Kasumi-1 (cell line): ENCODE measurements around the gene EFNA5.

Source experiments
- DNase-seq, 2 experiments: peaks; one replicate each; lab custom pipeline; 2025; lab: John Stamatoyannopoulos, UW

Gene EFNA5

DNA sequence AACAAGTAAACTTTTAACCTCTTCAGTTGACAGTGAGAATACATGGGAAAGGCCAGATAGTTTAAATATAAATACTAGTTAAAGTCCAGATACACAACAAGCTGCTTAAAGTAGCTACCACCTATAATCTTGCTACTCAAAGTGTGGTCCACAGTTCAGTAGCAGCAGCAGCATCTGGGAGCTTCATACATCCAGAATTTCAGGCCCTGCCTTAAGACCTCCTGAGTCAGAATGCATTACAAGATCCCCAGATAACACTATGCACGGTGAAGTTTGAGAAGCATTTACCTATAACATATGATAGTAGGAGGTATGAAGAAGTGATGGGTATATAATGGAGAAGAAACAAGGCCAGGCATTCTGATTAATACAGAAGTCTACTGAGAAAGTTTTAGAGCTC, 244.5 kb downstream of the EFNA5 start:
- DNase-seq: no peak

DNA sequence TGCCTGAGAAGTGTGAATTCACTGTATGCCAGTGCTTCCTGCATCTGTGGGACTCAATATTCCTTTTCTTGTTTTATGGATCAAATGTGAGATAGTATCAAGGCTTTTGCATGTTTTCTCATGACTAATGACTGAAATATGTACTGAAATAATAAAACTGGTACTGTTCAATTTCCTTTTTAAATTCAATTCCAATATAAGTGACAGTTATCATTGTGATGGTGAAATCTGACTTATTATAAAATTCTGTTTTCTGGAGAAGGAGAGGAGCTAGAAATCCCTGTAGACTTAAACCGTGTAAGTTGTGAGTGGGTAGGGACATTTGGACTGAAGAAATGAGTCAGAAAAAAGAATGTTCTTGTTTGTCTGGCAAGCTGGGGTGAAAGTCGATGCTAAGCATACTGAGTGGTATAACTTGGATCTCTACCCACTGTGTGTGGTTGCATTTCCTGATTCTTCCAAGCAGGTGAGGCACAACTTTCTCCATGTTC, 245.2 kb downstream of the EFNA5 start:
- DNase-seq: no peak

DNA sequence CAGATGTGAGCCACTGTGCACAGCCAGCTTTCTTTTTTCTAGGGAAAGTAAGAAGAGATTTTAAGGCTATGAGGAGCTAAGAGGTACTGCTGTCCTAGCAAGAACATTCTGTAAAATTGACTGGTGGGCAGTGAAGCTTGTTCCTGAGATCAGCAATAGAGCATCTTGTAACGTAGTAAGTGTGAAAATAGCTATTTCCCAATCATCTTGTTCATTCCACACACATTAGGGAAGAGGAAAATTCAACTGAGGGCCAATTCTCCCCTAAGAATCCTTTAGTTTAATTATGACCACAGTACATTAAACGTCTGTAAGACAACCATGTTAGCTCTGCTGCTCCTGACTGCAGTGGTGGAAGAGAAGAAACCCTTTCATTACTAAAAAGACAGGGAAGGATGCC, 246.2 kb downstream of the EFNA5 start:
- DNase-seq: no peak

DNA sequence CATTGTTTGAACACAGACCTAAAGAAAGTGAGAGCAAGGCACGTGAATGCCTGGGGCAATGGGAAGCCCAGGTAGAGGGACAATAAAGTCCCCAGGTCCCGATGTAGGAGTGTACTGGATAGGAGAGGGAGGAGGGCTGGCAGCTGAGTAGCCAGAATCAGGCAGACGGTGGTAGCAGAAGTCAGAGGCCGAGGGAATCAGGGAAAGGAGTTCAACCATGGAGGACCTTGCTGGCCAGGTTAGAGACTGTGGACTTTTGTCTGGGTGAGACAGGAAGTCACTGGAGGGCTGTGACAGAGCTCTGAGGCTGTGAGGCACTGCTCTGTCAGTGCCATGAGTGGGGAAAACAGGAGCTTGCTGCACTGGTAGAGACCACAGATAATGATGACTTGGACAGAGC, 248.2 kb downstream of the EFNA5 start:
- DNase-seq: no peak

DNA sequence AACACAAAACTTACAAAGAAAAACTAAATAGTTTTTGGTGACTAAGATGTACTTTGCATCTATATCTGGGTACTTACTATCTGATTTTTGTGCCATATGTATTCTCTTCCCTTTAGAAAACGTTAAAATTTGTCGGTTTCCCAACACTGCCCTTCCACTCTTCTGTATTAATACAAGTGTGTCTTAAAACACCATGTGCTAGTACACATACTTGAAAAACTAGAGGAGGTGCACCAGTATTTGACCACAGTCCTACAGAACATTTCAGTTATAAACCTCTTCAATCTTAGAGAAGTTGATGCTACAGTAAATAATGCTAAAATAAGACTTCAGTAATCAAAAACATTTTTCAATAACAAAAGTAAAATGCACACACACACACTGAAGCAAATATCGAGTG, 251.2 kb downstream of the EFNA5 start:
- no peak for DNase-seq

DNA sequence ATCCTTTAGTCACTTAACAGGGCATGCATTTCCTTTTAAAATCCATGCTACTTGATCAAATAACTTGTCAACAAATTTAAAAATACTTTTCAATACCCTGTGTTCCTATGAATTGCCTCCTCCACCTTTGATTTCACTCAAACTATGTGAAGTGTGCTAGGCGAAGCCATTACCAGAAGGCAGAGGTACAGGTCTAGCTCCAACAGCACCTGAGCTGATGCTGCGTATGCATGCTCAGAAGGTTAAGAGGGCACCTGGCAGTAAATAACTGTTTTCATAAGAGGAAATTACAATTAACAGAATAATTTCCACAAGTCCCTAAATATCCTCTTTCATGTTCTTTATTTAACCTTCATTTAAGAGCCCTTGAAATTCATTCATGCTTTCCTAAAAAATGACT, 251.8 kb downstream of the EFNA5 start:
- DNase-seq: no peak

DNA sequence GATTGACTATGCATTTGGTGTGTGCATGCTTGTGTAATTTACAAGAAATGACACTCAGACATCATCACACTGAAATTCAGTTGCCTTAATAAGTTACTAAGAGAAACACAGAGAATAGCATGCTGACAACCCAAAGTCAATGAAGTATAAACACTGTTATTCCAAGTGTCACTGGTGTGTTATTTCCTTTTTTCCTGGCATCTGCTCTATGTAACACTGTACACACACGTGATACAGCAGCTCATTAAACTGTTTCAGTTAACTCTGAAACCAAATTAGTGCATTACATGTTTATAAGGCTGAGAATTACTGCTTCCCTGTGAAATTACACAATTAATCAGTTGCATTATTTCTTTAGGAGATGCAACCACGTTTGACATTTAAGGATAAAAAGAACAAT, 252.7 kb downstream of the EFNA5 start:
- DNase-seq: no peak

DNA sequence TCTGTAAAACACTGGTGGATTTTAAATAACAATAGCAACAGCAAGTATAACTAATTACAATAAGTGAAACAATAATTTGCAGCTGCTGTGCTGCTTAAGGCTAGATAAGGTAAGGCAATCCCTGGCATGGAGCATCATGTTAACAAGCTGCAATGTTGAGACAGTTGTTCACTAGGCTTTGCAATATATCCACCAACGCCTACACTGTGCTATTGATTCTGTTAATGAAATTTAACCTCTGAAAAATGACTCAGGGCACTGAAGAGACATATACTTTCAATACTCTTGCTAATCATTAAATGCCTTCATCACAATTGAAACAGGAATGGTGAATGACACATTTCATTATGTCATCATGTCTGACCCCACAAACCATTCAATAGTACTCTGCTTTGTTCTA, 255.0 kb downstream of the EFNA5 start:
- no peak for DNase-seq

DNA sequence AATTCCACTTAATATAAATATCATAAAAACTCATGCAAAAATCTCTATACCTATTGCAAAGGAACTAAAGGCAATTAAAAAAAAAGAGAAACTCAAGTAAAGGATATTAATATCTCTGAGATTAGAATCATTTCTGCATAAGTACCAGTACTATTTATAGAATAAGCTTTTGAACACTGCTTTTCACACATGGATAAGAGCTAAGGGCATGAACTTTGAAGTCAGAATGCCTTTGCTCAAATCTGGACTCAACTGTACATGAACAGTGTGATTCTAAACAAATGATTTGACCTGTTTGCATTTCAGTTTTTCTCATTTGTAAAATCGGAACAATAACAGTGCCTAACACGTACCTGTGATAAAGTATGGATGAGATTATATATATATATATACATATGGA, 255.9 kb downstream of the EFNA5 start:
- no peak for DNase-seq

DNA sequence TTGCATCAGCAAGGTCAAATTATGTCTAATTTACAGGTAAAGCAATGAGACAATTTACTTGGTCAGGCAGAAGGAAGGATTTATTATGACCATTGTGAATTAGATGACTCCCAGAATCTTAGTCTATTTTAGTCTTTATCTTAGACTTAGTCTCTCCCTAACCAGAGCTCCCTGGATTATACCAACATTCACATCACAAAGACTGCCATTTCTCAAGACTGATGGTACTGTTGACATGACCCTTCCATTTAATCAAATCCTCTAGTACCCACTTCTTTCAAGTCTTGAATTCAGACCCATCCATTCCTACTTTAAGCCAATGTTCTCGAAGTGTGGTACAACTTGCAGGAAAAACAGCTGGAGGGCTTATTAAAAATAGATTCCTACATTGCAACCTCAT, 257.0 kb downstream of the EFNA5 start:
- no peak for DNase-seq

DNA sequence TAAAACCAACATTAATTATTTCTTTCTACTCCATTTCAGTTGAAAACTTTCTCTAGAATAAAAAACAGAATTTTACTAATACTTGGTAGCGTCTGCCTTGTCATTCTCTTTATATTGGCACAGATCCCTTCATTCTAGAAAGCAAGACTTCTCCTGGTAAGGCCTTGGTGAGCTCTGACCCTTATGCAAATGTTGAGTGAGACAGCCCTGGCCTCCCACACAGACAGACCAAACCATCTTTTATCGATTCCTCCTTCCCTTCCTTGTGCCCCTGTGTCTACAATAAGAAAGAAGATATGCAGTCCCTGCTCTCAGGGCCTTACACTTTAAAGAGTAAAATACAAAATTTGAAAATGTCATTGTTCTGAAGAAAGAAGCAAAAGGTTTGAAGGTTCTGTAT, 262.2 kb downstream of the EFNA5 start:
- DNase-seq: no peak

DNA sequence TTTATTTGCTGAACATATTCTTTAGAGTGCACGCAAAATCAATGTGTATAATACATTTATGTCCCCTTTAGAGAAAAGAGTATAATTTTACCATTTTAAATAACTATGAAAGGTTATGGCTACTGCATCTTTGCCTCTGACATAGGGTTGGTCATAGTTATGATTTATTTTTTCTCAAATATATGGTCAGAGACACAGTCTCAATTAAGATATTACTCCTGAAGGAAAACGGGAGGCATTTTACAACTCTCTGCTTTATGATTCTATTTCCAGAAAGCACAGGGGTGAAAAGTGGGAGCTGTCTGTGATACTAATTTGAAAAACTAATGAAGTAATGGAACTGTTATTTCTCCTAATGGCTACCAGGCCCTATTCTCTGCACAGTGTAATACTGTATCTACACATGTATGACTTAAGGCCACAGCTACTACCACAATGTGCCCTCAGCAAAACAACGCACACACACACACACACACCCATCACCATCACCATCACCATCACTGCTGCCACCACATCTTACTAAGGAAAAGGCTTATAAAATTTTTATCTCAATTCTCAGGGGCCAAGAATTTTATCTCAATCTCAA, 262.9 kb downstream of the EFNA5 start:
- no peak for DNase-seq

DNA sequence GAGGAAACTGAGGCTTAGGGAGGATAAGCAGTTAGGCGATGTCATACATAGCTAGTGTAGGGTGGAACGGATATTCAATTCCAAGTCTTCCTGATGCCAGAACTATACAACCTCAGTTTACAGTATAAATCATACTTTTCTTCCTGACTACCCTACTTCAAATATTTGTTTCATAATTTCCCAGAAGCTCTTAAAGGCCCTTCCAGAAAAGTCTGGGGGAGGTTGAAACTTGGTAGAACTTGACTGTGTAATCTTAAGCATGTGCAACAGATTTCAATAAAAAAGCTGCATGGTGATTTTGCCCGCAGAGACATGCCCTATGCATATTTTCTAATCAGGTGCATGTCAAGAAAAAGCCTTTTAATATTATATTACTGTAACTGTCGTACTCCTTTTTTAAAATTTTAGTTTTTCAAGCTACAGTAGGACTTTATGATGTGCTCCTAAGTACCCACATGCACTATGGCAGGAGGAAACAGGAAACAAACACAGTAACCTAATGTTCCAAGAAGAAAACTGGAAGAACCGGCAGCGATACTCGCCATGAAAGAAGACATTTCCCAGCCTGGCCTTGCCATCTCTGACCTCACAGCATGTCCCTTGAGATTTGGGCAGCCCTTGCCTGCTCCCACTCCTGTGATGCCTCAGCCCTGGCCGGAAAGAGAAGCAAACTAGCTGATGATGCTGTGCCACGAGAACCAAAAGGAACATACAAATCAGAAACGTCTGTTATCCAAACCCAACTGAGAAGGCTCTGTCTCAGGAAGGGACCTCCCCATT, 266.0 kb downstream of the EFNA5 start:
- no peak for DNase-seq

DNA sequence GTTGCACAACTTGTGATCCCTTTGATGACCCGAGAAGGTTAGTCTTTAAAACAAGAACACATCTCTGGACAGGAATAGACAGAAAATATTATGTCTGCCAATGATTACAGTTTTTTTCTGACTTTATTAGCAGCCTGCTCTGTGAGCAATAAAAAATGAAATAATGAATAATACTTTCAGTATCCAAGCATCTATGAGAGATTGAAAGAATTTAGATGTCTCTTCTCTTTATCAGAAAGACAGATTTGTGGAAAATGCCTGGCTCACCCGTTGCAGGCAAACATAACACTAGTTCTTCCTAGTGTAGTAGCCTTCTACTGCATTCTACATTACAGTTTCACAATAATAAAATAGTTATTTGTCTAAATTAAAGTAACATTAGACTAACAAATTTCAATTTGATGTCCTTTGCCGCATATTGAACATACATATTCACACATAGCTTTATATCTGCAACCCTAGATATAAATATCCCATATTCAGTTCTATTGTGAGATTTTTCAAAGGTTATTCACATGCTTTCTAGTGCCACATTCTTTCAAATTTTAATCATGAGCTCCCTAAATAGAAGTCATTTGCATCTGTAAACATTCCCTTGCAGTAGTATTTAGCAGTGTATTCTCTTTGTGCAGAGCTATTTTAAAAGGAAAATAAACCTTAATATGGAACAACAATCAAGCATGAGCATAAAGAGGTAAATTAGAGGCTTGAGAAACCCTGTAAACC, 267.3 kb downstream of the EFNA5 start:
- DNase-seq: no peak

DNA sequence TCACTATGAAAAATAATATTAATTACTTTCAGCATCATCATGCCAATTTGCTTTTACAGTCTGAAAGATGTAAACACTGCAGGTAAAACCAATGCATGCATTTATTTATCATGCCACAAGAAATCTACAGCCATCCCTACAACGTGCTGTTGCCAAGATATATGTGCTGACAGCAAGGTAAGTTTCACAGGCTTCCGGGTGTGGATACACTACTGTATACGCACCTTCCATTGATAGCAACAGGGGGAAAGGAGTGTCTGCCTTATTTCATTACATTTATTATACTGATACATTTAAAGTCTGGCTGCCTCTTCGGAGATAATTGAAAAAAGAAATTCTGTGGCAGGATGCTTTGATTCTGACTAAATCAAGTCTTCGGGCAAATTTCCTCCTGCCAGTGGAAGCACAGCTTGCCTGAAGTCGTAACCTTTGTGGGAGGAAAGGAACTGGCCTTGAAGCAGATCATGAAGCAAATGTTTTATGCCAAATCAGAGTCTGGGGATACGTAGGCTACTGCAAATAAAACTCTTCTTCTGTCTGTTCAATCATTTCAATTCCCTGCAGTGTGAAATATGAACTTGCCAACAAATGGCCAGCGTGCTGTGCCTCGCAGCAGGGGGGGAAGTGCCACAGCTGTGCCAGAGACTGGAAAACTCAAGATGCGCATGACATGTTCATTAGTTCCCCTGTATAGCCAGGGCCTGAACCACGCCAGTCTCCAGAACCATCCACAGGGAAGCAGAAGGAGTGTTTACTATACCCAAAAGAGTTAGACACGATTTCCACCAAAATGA, 268.1 kb downstream of the EFNA5 start:
- no peak for DNase-seq

DNA sequence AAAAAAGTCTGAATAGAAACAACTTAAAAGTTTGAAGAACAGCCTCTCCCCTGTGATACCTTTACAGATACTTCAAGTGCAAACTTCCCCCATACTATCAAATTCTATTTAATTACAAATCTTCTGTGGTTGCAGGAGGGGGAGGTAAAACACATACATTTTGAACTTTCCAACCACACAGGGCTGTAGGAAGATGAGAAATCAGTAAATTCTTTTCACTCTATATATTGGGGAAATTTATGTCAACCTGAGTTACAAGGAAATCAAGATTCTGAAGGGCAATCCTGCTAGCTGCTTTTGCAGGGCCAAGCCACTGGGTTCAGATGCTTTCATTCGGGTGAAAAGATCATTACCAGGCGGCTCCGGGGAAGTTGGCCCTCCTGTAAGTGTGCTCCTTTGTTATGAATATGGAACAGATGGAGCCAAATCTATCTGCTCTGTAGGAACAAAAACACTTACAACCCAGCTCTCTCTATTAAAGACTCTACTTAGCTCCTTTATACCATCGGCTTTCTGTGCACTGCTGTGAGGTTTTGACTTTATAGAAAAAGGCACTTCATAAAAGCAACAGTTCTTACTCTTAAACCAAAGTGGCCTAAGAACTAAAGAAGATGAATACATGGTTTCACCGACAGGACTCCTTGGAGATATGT, 269.1 kb downstream of the EFNA5 start:
- no peak for DNase-seq

DNA sequence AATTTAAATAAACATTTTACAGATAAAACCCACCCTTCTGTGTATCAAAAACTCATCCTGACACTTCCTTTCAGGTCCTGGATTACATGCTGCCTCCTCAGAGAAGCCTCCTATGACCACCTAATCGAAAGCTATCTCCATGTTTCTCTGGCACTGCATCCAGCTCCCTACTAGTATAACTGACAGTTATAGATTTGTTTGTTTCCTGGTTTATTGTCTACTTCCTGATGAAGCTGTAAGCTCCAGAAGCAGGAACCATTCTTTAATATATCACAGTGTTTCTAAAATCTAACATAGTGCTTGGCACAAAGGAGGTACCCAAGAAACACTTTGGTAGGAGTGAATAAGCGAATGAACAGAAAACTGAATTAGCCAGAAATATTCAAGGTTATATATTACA, 270.4 kb downstream of the EFNA5 start:
- DNase-seq: no peak

DNA sequence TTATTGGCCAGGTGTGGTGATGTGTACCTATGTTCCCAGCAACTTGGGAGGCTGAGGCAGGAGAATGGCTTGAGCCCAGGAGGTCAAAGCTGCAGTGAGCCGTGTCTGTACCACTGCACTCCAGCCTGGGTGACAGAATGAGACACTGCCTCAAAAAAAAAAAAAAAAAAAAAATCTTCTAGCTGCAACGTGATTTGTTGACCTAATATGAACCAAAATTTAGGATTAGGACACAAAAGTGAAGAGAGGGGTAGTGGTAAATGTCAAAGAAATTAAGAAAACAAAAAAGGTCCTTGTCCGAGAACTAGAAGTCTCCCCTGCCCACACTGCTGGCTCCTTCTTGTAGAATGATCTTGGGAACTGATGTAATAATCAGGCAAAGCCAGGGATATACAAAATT, 272.0 kb downstream of the EFNA5 start:
- DNase-seq: no peak

DNA sequence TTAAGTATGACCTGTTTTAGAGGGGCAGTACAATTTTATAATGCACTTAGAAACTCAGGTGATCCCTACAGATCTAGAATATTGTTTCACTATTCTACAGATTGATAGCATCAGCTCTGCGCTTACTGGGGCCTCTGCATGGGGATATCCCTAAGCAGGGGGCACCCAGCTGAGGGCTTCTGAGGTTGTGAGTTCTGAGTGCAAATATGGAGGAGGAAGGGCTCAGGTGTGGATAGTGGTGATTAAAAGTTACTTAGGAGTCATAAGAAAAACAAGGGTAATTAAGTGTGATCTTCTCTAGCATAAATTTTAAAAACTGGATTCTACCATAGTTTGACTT, 274.4 kb downstream of the EFNA5 start:
- DNase-seq: no peak

DNA sequence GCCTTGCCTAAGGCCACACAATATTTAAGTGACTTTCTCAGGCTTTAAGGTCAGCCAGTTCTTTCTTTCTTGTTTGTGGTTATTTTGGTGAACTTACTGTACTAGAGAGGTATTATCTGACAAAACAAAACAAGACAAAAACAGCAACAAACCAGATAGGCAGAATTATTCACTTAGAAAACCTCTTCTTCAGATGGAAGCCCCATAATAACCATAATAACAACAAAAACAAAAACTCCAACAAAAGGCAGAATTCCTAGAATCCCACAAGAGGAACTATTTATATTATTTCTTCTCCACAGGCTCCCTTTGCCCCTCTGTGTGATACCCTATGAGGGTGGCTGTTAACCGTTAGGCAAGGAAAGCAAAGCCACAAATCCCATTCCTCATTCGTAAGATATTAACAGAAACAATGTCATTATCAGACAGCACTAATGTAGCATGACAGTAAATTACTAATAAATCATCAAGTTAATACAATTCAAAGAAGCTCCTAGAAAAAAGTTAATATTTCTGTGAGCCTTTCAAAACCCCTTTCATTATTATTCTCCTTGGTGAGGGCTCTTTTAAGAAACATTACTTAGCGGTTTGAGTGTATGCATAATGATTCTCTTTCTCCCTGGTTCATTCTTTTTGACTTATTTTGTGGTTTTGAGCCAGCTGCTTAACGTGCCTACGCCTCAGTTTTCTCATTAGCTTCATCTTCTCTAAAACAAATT, 274.9 kb downstream of the EFNA5 start:
- DNase-seq: no peak

DNA sequence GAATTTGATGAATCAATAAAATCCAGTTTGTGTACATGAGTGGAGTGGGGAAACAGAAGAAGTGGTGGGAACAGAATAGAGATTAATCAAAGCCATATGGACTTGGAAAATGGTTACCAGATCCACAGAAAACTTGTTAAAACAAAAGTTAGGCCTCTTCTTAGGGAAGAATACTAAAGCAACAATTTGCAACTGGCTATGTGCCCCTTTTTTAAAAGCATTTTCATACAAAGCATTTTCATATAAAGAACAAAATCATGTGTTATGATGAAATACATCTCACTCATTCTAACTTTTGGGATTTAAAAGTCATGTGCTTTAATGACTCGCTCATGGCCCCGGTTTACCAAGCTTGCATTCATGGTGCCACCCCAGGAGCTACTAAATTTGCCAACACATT, 276.9 kb downstream of the EFNA5 start:
- DNase-seq: no peak
